Measurements from ENCODE around the gene SMC1A.

- TF ChIP-seq CTCF (IDR thresholded peaks at IDR 0.05) (no peak), ZFX (IDR thresholded peaks at IDR 0.05; ENCODE audit: borderline replicate concordance) (no peak)
Measured at GRCh38 chrX:53398216-53398615, 24.2 kb downstream of the SMC1A start.

All from 22Rv1 (cell line).